ENCODE results near the gene SAP30L. TPM values are rescaled to one million over a fixed set of nuclear protein-coding genes. Genes with fewer than 3 reads are reported as not detected.

SAP30L gene
- total and polyA plus RNA-seq, 2 of the 13 experiments (the other 11 are each of a cell fraction or from before 2014, with no cell fraction given) = 27.9 to 37.2 TPM

DNA sequence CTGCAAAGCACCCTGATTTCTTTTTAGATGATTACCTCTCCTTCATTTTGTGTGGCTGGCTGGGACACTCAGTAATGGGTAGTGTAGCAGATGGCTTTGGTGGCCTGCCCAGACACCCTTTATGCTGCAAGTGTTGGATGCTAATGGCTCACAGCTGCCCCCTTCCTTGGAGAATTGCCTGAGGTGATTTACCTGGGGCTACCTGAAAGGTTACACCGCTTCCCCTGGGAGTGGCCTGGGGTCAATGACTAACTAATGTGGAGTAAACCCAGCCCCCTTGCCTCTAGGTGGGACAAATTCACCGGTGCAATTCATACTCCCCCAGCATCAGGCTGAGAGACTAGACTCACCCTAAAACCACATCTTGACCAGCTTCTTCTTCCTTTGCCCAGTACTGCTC is 55.8 kb downstream of the SAP30L start:
- in situ Hi-C loops (cut with HindIII; ENCODE audit: extremely low pct_ligation_motif_present, low pct_unique_long_range_greater_than_20kb) (no loop called here), intact Hi-C loops (cut with micrococcal nuclease; ENCODE audit: unreplicated experiment) (no loop called here)
- ATAC-seq (no peak), FAIRE-seq (no peak), DNase-seq (ENCODE audit: low spot score) (no peak)
- 0% methylated on average over 2 of the region's 2 CpGs for WGBS (ENCODE audit: low lambda C conversion rate)
- H3K9me3 ChIP-seq (ENCODE audit: low read length) = no peaks in the 10 kb centered on the region
- POLR2A ChIA-PET = no interaction called here
- no peaks in the 10 kb centered on the region for H3K79me2 ChIP-seq (ENCODE audit: insufficient read depth, low read length)
- H3K4me3 ChIP-seq (replicated peaks in 1 of 3; ENCODE audit: insufficient read depth in 1 of 3, low read depth in 2 of 3, low read length in 3 of 3) = no peak overlapping the region
- no peak overlapping the region for H3K9ac ChIP-seq (ENCODE audit: insufficient read depth, low read depth, low read length)
- TF ChIP-seq PAWR (CRISPR knock-in tag; IDR thresholded peaks at IDR 0.05; ENCODE audit: borderline replicate concordance) = no peak
- no peak for TF ChIP-seq BCL6 (CRISPR knock-in tag; IDR thresholded peaks at IDR 0.05)
- CTCF ChIA-PET (ENCODE audit: low intra/inter-chr PET ratio, low total read pairs) = no interaction called here
- H3K4me2 ChIP-seq (ENCODE audit: low read depth, low read length) = no peak overlapping the region
- H3K27me3 ChIP-seq (ENCODE audit: control insufficient read depth in 1 of 2, insufficient read depth in 2 of 2, low read length in 2 of 2) = peaks cover 0 to 12% of the 10 kb centered on the region in 2 experiments; a peak in 2 of 5 replicates
- H3K27ac ChIP-seq (ENCODE audit: extremely low read length, insufficient read depth, low read length) = no peak overlapping the region
- no peaks in the 10 kb centered on the region for H4K20me1 ChIP-seq (ENCODE audit: insufficient read depth, low read length)
- BruUV-seq (replicated peaks) = no TSS peak
- H3K36me3 ChIP-seq (replicated peaks in 1 of 2; ENCODE audit: control insufficient read depth in 1 of 2, insufficient read depth in 2 of 2, low read length in 2 of 2) = no peaks in the 10 kb centered on the region
- H2AFZ ChIP-seq (ENCODE audit: low read length) = no peak overlapping the region
- H3K4me1 ChIP-seq (ENCODE audit: insufficient read depth, low read length) = no peaks in the 10 kb centered on the region

DNA sequence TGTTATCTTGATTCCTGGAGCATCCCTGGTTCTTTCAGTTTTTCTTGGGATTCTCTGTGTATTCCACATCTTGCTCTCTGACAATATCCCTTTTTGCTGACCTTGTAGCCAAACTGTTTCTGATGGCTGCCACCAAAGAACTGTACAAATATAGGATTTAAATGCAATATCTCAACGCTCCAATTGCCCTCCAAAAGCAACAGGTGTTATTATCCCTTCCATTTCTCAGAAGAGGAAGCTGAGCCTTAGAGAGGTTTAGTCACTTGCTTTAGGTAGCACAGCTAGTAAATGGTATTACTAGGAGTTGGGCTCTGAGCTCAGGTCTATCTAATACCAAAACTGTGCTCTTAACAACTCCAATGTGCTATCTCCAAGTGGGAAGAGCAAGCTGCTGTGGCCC is 56.4 kb downstream of the SAP30L start:
- no TSS peak for BruUV-seq (replicated peaks)
- H3K4me3 ChIP-seq (replicated peaks in 1 of 3; ENCODE audit: insufficient read depth in 1 of 3, low read depth in 2 of 3, low read length in 3 of 3) = no peak overlapping the region
- intact Hi-C loops (cut with micrococcal nuclease; ENCODE audit: unreplicated experiment) = no loop called here
- in situ Hi-C loops (cut with HindIII; ENCODE audit: extremely low pct_ligation_motif_present, low pct_unique_long_range_greater_than_20kb) = no loop called here
- H3K9me3 ChIP-seq (ENCODE audit: low read length) = no peaks in the 10 kb centered on the region
- no peaks in the 10 kb centered on the region for H3K79me2 ChIP-seq (ENCODE audit: insufficient read depth, low read length)
- ChIA-PET POLR2A (no interaction called here), CTCF (ENCODE audit: low intra/inter-chr PET ratio, low total read pairs) (no interaction called here)
- WGBS (ENCODE audit: low lambda C conversion rate) = 0% methylated on average over 1 of the region's 1 CpG
- H3K27ac ChIP-seq (ENCODE audit: extremely low read length, insufficient read depth, low read length) = no peak overlapping the region
- no peaks in the 10 kb centered on the region for H3K4me1 ChIP-seq (ENCODE audit: insufficient read depth, low read length)
- H3K36me3 ChIP-seq (replicated peaks in 1 of 2; ENCODE audit: control insufficient read depth in 1 of 2, insufficient read depth in 2 of 2, low read length in 2 of 2) = no peaks in the 10 kb centered on the region
- H4K20me1 ChIP-seq (ENCODE audit: insufficient read depth, low read length) = no peaks in the 10 kb centered on the region
- peaks cover 0 to 15% of the 10 kb centered on the region in 2 experiments; a peak in 2 of 5 replicates for H3K27me3 ChIP-seq (ENCODE audit: control insufficient read depth in 1 of 2, insufficient read depth in 2 of 2, low read length in 2 of 2)
- FAIRE-seq (no peak), ATAC-seq (no peak), DNase-seq (ENCODE audit: low spot score) (no peak)
- no peak overlapping the region for H3K9ac ChIP-seq (ENCODE audit: insufficient read depth, low read depth, low read length)
- H2AFZ ChIP-seq (ENCODE audit: low read length) = no peak overlapping the region
- no peak for TF ChIP-seq ZNF224 (CRISPR knock-in tag; IDR thresholded peaks at IDR 0.05)
- TF ChIP-seq FOXP1 (IDR thresholded peaks at IDR 0.05) = no peak
- TF ChIP-seq FOXP1 (CRISPR knock-in tag; IDR thresholded peaks at IDR 0.05) = no peak
- no peak for TF ChIP-seq ZNF326 (CRISPR knock-in tag; IDR thresholded peaks at IDR 0.05; ENCODE audit: borderline replicate concordance)
- no peak for TF ChIP-seq THAP11 (CRISPR knock-in tag; IDR thresholded peaks at IDR 0.05)
- no peak overlapping the region for H3K4me2 ChIP-seq (ENCODE audit: low read depth, low read length)
